ENCODE results near the gene CCDC112. TPM values are rescaled to one million over a fixed set of nuclear protein-coding genes. Genes with fewer than 3 reads are reported as not detected.
"Not testable (repeated sequence)": the region's sequence is repeated elsewhere in the genome, so short reads cannot be mapped to it uniquely, and the experiment has no call there.

The CCDC112 gene, protein sequence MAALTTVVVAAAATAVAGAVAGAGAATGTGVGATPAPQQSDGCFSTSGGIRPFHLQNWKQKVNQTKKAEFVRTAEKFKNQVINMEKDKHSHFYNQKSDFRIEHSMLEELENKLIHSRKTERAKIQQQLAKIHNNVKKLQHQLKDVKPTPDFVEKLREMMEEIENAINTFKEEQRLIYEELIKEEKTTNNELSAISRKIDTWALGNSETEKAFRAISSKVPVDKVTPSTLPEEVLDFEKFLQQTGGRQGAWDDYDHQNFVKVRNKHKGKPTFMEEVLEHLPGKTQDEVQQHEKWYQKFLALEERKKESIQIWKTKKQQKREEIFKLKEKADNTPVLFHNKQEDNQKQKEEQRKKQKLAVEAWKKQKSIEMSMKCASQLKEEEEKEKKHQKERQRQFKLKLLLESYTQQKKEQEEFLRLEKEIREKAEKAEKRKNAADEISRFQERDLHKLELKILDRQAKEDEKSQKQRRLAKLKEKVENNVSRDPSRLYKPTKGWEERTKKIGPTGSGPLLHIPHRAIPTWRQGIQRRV
- total RNA-seq, result 8.9 TPM

DNA sequence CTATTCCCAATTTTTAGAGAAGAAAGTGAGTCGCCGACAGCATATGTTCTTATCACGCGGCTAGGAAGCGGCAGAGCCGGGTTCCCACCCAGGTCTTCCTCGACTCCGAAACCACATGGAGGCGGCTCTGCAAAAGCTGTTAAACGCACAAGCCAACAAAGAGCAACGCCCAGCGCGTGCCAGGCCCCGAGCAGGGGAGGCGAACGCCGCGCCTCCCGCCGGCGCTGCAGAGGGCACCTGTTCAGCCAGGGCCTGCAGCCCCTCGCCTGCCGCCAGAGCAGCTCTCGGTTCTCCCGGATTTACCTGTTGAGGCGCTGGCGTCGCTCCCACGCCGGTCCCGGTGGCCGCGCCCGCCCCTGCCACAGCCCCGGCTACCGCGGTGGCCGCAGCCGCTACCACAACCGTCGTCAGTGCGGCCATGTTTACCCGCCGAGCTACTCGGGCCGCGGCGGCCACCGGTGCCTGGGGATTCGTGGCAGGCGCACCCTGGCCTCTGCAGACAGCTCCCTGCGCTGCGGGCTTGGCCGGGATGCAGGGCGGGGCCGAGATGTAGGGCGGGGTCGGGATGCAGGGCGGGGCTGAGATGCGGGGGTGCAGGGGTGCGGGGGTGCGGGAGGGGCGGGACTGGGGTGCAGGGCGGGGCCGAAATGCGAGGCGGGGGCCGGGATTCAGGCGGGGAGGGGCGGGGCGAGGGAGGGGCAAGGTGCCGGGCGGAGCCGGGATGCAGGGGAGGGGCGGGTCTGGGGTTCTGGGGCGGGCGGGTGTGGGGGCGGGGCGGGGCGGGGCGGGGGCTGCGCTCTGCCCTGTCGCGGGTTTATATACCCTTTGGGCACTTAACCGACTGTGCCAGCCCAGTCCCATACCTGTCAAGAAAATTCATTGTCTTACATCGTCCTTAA lies at the start of gene CCDC112:
TSS of gene CCDC112 (minus strand) at position 531 of the 899 bp plus-strand sequence. CDS start at position 420, 111 bp downstream.
- intact Hi-C loops (cut with DNase I), result no loop called here
- peak; percentile 88 for ATAC-seq
- DNase-seq (ENCODE audit: low spot score), result peak; percentile 85

DNA sequence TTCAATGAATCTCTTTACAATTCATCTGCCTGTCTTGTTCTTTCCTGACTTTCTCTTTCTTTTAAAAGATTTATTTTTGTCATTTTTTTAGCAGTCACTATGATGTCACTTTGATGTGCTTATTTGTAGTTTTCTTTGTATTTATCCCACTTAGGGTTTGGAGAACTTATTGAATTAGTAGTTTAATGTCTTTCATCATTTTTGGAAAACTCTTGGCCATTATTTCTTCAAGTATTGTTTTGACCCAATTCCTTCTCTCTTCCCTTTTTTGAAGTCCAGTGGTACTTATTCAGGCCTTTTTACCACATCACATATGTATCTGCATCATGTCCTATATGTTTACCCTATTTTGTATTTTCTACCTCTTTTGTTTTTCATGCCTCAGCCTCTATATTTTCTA lies 48.9 kb upstream of the CCDC112 start:
- ATAC-seq (no peak), DNase-seq (ENCODE audit: low spot score) (no peak)
- intact Hi-C loops (cut with DNase I), result no loop called here

DNA sequence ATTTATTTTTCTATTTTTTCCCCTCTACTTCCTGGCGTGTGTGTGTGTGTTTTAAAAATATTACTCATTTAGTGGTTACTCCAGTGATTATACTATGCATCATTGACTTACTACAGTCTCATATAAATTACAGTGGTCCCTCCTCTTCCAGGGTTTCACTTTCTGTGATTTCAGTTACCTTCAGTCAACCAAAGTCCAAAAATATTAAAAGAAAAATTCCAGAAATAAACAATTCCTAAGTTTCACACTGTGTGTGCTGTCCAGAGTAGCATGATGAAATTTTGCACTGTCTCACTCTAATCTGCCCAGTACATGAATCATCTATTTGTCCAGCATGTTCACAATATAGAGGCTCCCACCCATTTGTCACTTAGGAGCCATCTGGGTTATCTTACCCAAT lies 47.4 kb upstream of the CCDC112 start:
- DNase-seq (ENCODE audit: low spot score) (no peak), ATAC-seq (no peak)

DNA sequence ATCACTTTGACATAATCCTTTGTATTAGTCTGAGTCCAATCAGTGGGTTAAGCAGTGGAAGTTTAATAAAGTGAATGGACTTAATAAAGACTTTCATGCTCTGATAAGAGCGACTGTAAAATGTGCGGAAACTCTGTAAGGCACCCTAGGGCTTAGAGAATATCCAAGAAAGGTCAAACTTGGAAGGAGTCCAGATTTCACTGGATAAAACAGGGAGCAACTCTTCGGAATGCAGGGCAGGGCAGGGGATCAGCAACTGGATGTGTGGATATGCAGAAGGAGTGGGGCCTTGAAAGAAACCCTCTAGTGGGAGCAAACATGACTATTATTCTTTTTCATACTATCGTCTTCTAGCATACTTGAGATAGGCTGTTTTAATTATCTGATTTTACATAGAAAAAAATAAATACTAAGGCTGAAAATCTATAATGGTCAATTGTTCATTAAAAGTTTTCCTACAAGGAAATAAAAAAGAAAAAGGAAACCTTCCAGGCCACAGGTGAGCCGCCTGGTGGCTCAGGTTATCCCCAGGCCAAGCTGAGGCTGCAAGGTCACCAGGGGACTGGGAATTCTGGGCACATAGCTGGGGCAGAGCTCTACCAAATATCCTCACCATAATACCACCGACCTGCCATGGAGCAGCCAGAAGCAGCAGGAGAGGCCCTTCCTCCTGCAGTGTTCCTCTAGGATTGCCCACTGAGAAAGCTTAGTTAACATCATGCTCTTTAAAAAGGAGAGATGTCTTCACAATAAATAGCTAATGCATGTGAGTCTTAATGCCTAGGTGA lies 46.3 kb upstream of the CCDC112 start:
- peak; percentile 61 for ATAC-seq
- intact Hi-C loops (cut with DNase I), result no loop called here
- DNase-seq (ENCODE audit: low spot score), result no peak

More for the DNA sequence above, 47.4 kb upstream of the CCDC112 start:
- intact Hi-C loops (cut with DNase I), result no loop called here

DNA sequence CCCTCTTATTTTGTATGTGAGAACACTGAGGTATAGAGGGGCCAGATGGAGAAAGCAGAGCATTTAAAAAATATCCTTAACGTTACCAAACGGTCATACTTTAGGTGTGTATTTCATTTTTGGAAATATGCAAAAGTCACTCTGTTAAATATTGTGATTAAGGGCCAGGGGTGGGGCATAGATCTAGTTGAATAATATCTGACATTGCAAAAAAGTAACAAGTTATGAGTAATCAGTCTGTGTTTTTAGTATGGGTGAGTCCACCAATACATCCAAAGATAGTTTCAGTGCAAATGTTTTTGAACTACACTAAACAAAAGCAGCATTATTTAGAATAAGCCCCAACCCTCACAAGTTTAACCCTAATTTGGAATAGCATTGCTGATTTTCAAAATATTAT lies 45.3 kb upstream of the CCDC112 start:
- no peak for DNase-seq (ENCODE audit: low spot score)

DNA sequence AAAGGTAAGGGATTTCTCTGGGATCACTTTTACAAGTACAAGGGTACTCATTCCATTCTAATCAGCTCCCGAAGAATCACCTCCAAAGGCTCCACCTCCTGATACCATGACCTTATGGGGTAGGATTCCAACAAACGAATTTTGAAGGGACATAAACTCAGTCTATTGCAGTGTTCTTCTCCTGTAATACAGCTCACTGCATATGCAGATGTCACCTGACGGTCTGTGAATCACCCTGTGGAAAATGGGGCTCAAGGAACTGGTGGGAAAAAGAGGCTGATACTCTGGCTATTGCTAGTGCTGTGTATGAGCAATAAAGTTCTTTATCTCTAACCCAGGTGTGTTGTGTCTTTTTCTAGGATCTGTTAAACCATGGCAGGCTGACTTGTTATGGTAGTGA lies 42.4 kb upstream of the CCDC112 start:
- no peak for DNase-seq (ENCODE audit: low spot score)
- intact Hi-C loops (cut with DNase I), result no loop called here
- no peak for ATAC-seq

More for the DNA sequence above, 45.3 kb upstream of the CCDC112 start:
- ATAC-seq, result no peak
- intact Hi-C loops (cut with DNase I), result no loop called here

DNA sequence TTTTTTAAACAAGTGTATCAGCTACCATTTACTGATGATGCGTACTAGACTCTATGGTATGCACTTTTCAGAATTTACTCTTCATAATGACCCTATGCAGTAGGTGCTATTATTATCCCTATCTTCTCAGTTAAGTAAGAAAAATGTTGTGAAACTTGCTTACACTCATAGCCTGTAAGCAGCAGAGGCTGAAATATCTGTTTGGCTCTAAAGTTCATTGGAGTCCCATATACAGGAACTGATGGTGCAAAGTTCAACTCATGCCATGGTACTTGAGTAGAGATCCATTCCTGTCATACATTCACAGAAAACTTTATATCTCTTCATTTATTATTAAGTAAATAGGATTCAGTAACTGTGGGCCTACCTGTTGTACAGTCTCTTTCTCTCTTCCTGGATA lies 41.4 kb upstream of the CCDC112 start:
- ATAC-seq, result no peak
- no peak for DNase-seq (ENCODE audit: low spot score)
- intact Hi-C loops (cut with DNase I), result no loop called here

DNA sequence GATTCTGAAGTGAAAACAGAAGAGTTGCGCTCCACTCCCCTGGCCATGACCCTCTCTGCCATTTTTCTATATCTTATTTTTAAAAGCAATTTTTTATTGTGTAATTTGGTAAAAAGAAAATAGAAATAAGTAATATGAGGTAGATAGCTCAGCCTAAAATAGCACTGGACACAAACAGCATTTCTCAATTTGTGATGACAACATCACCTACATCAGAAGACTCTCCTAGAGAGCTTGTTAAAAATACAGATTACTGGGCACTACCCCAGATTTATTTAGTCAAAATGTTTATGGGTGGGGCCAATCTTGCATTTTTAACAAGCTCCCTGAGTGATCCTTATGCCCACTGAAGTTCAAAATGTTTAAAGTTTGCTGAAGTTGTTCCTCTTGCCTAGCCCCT lies 40.5 kb upstream of the CCDC112 start:
- intact Hi-C loops (cut with DNase I), result no loop called here
- DNase-seq (ENCODE audit: low spot score), result no peak
- ATAC-seq, result no peak

DNA sequence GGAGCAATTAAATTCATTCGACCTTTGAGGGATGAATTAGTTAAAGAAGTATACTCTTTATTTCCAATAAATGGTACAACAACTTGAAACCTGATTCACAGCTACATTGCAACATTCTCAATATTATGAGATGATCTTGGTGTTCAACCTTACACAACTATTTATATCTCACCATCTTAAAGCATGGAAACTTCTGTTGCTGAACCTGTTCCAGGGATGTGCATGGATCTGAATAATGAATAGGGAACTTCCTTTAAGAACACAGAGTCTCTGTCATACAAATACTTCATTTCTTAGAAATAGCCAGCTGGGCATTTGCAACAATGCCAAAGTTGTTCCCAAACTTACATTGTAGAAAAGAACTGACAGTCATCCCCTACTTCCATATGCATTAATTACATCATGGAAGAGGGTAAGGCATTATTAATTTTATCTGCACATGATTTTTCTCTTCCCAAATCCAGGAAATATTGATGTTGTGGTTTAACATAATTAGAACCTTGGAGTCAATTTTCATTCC lies 39.8 kb upstream of the CCDC112 start:
- intact Hi-C loops (cut with DNase I), result no loop called here
- ATAC-seq, result no peak
- no peak for DNase-seq (ENCODE audit: low spot score)

DNA sequence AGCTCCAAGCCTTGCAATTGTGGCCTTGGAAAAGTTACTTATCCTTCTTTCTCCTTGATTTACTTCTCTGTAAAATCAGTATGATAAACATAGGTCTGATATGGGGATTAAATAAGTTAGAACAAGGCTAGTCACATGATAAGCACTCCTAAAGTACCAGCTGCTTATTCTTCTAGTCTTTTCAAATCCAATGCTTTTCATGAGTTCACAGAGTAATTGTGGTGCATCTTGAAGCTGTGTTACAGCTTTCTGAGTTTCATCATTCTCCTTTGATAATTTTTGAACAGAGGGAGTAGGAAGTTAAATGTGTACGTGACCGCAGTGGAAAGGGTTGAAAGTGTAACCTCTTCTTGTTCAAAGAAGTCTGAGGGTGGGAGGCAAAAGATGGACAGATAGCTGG lies 38.8 kb upstream of the CCDC112 start:
- no peak for DNase-seq (ENCODE audit: low spot score)
- intact Hi-C loops (cut with DNase I), result no loop called here
- no peak for ATAC-seq

DNA sequence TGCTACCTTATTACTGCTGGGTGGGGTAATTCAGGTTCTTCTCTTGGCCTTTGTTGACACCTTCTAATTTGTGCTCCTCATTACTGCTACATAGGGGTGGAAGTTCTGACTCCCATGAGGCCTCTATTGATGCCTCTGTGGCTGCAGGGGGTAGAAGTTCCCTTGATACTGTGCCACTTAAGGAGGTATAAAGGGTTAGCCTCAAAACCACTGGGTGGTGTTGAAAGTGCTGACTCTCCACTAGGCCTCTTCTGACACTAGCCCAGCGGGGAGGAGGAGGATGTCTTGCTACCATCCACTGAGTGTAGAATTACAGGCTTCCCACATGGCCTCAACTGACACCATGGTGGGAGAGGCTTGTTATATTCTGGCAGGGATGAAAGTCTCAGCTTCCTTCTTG lies 36.7 kb upstream of the CCDC112 start:
- no peak for DNase-seq (ENCODE audit: low spot score)
- intact Hi-C loops (cut with DNase I), result no loop called here
- ATAC-seq, result no peak

DNA sequence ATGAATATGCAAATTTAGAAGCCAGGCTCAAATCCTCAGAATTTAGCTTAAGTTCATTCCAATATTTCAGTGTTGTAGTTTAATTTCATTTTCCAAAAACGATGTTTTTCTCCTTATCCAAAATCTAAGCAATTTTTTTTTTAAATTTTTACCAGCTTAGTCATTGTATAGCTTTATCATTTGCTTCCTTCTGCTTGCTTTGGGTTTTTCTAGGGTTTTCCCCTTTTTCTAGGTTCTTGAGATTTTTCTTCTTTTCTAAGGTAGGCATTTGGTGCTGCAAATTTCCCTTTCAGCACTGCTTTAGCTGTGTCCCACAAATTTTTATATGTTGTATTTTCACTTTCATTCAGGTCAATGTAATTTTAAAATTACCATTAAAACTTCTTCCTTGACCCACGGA lies 34.4 kb upstream of the CCDC112 start:
- no peak for DNase-seq (ENCODE audit: low spot score)
- no peak for ATAC-seq
- intact Hi-C loops (cut with DNase I), result no loop called here

DNA sequence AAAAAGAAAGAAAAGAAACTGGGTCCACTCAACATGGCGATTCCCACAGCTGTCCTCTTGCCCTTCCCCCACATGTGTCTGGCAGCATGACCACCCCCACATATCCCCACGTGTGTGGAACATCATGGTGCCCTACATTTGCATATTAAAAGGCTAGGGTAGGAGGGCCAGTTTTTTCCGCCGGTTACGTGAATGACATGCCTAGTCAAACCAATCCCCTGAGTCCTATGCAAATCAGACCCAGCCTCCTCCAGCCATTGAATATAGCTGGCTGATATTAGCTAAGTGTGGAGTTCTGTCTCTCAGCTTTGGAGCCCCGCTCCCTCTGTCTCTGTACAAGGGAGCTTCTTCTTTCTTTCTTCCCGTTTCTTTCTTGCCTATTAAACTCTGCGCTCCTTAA lies 33.0 kb upstream of the CCDC112 start:
- intact Hi-C loops (cut with DNase I), result no loop called here
- no peak for DNase-seq (ENCODE audit: low spot score)

DNA sequence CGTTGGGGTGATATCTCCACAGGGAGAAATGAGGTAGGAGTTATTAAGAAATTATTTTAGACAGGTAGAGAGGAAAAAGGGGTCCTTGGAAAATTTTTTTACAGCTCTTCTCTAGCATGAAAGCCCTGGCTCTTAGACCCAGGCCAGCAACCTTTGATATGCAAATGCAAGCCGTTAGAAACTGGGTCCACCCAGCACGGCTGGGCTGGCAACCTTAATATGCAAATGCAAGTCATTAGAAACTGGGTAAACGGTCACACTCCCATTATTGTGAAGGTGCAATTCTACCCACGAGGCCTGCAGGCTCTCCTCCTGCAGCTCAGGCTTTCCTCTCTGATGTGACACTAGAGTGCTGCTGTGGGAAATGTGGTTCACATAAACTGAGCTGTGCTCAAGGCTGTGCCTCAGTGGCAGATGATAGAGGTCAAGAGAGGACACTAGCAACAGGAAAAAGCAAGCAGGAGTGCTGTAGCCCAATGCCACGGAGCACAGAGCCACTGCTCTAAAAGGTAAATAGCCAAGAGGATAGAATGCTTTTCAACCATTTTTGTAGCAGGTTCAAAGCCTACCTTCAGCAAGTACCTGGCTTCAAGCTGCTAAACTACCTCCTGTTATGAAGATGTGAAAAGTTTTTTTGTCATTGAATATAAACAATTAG lies 32.3 kb upstream of the CCDC112 start:
- intact Hi-C loops (cut with DNase I); ATAC-seq; DNase-seq (ENCODE audit: low spot score): not testable (repeated sequence)

More for the DNA sequence above, 33.0 kb upstream of the CCDC112 start:
- ATAC-seq, result no peak

DNA sequence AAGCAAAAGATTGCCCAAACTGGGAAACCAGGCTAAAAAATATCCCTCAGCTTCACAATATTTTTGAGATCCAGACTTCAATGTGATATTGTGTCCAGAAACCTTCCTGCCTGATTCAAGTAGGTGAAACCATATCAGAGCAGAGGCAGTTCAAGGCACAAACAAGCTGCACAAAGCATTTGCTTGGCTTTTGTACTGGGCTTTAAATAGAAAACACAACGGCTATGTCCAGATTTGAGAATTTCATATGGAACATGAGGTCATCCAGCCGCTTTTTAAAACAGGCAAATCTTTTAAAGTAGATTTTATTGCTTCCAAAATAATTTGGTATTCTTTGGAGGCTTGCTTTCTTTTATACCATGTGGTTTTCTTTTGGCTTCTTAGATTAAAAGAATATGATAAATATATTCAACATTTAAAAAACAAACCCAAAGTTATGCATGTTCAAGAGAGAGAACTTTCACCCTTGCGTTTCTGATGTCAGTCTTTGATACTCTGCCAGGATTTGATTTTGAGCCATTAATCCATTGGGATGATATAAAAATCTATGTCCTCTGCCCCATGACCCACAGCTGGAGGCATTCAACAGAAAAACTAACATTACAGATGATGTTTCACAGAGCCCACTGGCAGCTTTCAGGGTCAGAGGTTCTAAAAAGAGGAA lies 29.0 kb upstream of the CCDC112 start:
- no peak for DNase-seq (ENCODE audit: low spot score)
- intact Hi-C loops (cut with DNase I), result no loop called here
- ATAC-seq, result no peak

DNA sequence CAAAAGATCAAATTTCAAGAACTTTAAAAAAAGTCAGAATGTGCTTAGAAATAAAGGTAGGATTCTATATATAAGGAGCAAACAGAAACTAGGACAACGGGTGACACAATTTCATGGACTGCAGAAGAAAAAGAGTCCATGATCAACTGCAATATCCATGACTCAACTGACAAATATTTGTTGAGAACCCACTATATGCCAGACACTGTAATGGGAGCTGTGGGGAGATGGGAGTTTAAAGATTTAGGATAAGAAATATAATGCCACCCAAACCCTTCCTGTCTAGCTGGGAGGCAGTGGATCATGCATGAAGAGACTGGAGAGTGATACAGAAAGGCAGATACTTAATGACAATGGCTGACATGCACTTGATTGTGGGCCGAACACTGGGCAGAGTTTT lies 27.6 kb upstream of the CCDC112 start:
- no peak for ATAC-seq
- intact Hi-C loops (cut with DNase I), result no loop called here
- no peak for DNase-seq (ENCODE audit: low spot score)

DNA sequence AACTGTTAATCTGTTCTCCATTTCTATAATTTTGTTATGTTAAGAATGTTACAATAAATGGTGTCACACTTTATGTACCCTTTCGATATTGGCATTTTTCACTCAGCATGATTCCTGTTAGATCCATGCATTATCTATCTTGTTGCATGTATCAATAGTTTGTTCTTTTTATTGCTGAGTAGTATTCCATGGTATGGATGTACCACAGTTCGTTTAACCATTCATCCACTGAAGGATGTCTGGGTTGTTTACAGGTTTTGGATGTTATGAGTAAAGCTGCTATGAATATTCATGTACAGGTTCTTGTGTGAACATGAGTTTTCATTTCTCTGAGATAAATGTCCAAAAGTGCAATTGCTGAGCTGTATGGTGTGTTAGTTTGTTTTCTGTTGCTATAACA lies 26.3 kb upstream of the CCDC112 start:
- DNase-seq (ENCODE audit: low spot score) (no peak), ATAC-seq (no peak)
- intact Hi-C loops (cut with DNase I), result no loop called here

DNA sequence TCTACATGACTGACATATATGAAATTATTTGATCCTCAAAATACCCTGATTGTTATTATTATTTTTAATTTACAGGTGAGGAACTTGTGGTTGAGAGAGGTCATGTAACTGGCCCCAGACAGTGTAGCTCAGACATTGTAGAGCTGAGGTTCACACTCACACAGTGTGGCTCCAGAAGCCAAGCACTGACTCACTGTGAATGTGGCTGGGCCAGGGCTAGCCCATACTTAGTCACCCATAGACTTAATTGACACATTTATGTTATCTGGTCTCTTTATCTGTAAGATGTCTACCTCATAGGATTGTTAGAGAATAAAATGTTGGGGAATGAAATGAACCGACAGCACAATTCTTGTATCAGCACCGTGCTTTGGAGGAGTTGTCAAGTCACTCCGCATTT lies 24.9 kb upstream of the CCDC112 start:
- DNase-seq (ENCODE audit: low spot score) (no peak), ATAC-seq (no peak)
- intact Hi-C loops (cut with DNase I), result no loop called here

Data from sciatic nerve (tissue), 2 donors.